ENCODE measurements around the gene PDE5A.
"Not testable (repeated sequence)": the region's sequence is repeated elsewhere in the genome, so short reads cannot be mapped to it uniquely, and the experiment has no call there.

Gene PDE5A

DNA sequence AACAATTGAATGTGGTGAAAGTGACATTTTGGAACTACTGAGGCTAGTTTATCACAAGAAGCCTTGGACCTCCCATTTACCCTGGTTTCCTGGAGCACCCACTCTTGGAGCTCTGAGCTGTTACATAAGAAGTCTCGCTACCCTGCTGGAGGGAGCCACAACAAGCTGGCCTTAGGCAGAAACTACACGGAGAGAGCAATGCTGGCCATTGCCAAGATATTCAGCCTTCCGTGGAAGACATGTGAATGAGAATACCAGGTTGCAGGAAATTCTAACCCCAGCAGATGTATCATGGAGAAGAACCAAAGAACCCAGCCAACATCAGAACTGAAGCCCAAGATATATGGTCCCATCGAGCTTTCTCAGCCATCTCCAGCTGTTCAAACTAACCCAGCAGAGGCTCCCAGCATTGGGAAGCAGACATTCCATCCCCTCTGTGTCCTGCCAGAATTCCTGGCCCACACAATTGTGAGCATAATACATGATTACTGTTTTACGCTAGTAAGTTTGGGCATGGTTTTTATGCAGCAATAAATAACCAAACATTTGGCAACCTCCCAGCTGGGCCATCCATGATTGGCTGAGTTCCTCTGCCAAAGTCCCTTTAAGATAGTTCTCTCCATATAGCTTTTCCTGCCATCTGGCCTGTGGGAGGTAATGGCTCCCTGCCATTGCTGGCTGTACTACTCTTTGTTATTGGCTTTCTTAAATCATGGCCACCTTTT is 17.9 kb upstream of the PDE5A start:
- no peak for DNase-seq (ENCODE audit: low spot score)

DNA sequence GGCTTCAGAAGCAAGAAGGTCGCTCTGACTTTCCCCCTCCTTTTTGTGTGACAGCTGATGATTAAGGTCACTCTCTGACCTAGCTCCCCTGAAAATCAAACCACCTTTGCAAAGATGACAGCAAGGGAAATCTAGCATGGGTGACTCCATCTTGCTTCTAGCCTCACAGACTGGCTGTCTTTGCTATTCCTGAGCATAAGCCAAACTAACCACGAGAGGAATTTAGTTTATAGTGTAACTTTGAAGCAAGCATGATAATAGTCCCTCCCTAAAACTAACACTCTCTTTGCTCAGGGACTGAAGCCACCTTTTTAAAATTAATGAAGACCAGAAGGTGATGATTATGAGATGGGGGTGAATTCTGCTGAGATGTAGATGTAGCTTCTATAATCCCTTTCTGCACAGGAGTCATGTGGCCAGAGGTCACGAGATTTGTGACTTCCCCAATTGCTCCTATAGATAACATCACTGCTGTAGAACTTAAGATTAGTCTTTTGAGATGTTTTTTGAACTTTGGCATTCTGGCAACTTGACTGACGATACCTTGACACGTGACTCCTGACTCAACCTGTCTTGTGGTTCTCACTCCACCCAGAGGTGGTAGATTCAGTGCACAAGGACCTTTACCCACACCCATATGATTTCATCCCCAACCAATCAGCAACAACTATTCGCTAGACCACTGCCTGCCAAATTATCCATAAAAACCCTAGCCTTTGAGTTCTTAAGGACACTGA is 14.9 kb upstream of the PDE5A start:
- DNase-seq (ENCODE audit: low spot score) = no peak

GRCh38 chr4:119641765-119642164 is 13.2 kb upstream of the PDE5A start:
- no peak for DNase-seq (ENCODE audit: low spot score)

GRCh38 chr4:119638359-119638758 is 9.8 kb upstream of the PDE5A start:
- DNase-seq (ENCODE audit: low spot score) = no peak

- not testable (repeated sequence) for DNase-seq (ENCODE audit: low spot score)
These were observed 8.2 kb upstream of the PDE5A start for GRCh38 chr4:119636851-119637250.

- no peak for DNase-seq (ENCODE audit: low spot score)
These were observed 3.6 kb upstream of the PDE5A start for GRCh38 chr4:119632216-119632615.

GRCh38 chr4:119629142-119629471 is 503 bp upstream of the PDE5A start:
- no peak for DNase-seq (ENCODE audit: low spot score)

DNA sequence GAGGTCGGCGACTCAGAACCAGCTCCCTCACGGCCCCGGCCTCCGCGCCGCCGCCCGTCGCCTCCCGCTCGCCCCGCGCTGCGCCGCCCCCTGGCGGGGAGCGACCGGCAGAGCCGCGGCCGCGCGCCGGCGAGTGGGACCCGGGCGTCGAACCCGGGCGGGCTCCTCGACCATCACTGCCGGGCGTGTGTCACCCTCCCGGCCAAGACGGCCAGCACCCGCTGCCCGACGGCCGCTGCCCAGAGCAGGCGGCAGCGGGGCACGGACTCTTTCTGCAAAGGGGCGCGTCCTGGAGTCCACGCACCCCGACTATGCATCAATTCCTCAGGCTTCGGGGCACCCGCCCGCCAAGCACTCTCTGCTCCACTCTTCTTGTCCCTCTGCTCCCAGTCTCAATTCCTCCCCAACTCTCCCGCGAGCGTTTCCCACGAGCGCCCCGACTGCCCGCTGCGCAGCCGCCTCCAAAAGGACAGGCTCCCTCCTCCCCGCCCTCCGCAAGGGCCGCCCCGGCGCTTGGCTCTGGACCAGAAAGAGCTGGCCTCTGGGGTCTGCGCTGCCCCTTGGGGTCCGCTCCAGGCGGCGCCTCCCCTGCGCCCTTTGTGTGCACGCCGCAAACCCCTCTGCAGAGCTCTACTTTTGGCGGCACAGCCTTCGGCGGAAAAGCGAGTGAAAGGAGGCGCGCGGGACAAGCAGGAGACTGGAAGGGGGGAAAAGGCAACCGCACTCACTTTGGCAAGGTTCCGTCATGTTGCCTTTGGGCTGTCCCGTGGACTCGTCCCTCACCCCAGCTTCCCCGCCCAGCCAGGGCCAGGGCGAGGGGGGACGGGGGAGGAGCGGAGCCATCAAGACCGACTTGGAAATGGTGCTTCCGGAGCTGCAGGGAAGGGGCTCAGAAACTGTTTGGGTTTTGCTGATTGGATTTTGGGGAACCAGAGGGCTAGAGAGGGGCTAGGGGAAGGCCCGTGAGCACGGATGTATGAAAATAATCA is 1.0 kb downstream of the PDE5A start:
- peak; percentile 69 for DNase-seq (ENCODE audit: low spot score)

- no peak for DNase-seq (ENCODE audit: low spot score)
These were observed 1.7 kb downstream of the PDE5A start for GRCh38 chr4:119626943-119627266.

- no peak for DNase-seq (ENCODE audit: low spot score)
These were observed 2.2 kb downstream of the PDE5A start for GRCh38 chr4:119626420-119626819.

- DNase-seq (ENCODE audit: low spot score) = no peak
These were observed 2.8 kb downstream of the PDE5A start for GRCh38 chr4:119625761-119626160.

GRCh38 chr4:119624356-119624755 is 4.2 kb downstream of the PDE5A start:
- DNase-seq (ENCODE audit: low spot score) = no peak

GRCh38 chr4:119623025-119623424 is 5.6 kb downstream of the PDE5A start:
- no peak for DNase-seq (ENCODE audit: low spot score)

GRCh38 chr4:119615068-119615719 is 13.4 kb downstream of the PDE5A start:
- DNase-seq (ENCODE audit: low spot score) = no peak

- DNase-seq (ENCODE audit: low spot score) = no peak
These were observed 24.3 kb downstream of the PDE5A start for GRCh38 chr4:119604266-119604665.

- DNase-seq (ENCODE audit: low spot score) = no peak
These were observed 26.2 kb downstream of the PDE5A start for GRCh38 chr4:119602366-119602765.

DNA sequence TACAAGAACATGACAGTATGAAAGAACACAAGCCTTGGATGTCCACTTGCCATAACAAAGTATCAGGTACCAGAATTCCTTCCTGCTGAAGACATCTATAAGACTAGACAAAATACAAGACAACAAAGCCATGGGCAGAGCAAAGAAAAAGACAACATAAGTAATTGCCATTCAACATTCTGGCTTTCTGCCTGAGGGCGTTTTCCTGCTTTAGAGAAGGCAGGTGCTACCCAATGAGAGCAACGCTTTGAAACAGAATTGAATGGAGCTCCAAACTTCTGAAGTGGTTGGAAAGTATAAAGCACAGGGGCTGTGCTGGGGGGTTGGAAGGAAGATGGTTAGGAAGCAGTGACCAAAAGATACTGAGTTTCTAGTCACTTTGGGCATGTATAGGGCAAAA is 30.1 kb downstream of the PDE5A start:
- DNase-seq (ENCODE audit: low spot score) = no peak

DNA sequence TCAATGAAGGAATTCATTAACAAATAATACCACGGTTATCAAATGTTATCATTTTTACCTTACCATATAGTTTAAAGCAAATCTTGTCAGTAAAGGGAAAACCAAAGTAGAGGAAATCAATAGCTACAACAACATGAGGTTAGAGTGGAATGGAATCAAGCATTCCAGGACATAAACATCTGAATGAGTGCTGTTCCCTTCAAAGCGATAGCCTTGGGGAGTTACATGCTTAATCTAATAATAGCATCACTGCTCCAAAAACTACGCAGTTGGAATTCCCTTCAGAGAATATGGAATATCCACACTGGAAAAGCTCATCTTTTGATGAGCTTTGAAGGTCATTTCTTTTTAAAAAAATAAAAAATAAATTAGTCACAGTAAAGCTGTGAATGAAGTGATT is 31.2 kb downstream of the PDE5A start:
- no peak for DNase-seq (ENCODE audit: low spot score)

- no peak for DNase-seq (ENCODE audit: low spot score)
These were observed 34.9 kb downstream of the PDE5A start for GRCh38 chr4:119593698-119594097.

DNA sequence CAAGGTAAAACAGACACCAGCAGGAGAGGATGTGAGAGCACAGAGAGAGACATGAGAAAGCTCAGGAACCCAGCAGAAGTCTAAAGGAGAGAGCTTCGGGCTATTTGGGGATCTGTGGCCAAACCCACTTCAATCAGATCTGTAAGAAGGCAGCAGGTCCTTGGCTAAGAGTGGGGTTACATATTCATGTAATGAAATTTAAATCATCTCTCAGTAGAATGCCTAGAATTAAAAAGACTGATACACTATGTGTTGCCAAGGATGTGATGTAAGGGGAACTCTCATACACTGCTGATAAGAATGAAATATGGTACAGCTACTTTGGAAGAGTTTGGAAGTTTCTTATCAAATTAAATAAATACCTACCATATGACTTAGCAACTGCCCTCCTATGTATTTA is 35.8 kb downstream of the PDE5A start:
- DNase-seq (ENCODE audit: low spot score) = no peak

DNA sequence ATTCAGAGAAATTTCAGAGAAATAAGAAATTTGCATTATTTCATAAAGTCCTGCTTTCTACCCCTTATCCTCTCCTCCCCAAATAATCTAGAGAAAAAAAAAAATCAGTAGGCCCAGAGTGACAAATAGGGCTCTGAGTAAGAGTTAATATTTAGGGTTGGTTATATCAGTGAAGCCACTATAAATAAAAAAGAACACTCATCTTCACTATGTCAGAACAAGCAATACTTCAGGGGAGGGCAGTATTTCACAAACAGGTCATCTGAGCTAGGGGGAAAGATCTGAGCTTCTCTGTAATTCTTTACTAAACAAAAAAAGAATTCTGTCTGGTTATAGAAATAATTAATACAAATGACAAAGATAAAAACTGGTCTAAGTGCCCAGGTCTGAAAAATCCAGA is 39.4 kb downstream of the PDE5A start:
- DNase-seq (ENCODE audit: low spot score) = no peak

GRCh38 chr4:119587796-119588195 is 40.8 kb downstream of the PDE5A start:
- no peak for DNase-seq (ENCODE audit: low spot score)

Measured in NAMALWA (cell line).